H9 (cell line): ENCODE measurements around the gene STAB2. TPM values are rescaled to one million over a fixed set of nuclear protein-coding genes. Genes with fewer than 3 reads are reported as not detected.

Experiments
- DNase-seq: peaks from one replicate; pipeline ENCODE4 v3.0.0-alpha.2; 2017
- H2AFZ ChIP-seq: one replicate; pipeline ENCODE4 v1.6.1; 2013; ENCODE audit warnings: mild to moderate bottlenecking, low read length, control low read depth, moderate library complexity
- H2AK5ac ChIP-seq: 2 replicates; pipeline ENCODE4 v1.6.1; 2013; ENCODE audit warnings: low read length, control low read depth, mixed read lengths; ENCODE audit not compliant: insufficient read length
- H2BK120ac ChIP-seq: one replicate; pipeline ENCODE4 v1.6.1; 2013; ENCODE audit warnings: low read depth, mild to moderate bottlenecking, low read length, control low read depth, inconsistent platforms; ENCODE audit not compliant: poor library complexity, severe bottlenecking
- H2BK12ac ChIP-seq: 2 replicates; pipeline ENCODE4 v1.6.1; 2013; ENCODE audit warnings: low read length, control low read depth, mixed read lengths, low read depth; ENCODE audit not compliant: insufficient read length
- H2BK15ac ChIP-seq: 2 replicates; pipeline ENCODE4 v1.6.1; 2013; ENCODE audit warnings: low read depth, low read length, control low read depth
- H2BK20ac ChIP-seq: one replicate; pipeline ENCODE4 v1.6.1; 2013; ENCODE audit warnings: low read depth, mild to moderate bottlenecking, low read length, control low read depth, inconsistent platforms; ENCODE audit not compliant: poor library complexity, severe bottlenecking
- H2BK5ac ChIP-seq: 2 replicates; pipeline ENCODE4 v1.6.1; 2013; ENCODE audit warnings: low read length, control low read depth, mixed read lengths; ENCODE audit not compliant: insufficient read length
- H3K14ac ChIP-seq: 2 replicates; pipeline ENCODE4 v1.6.1; 2013; ENCODE audit warnings: low read length, control low read depth; ENCODE audit not compliant: insufficient read depth
- H3K18ac ChIP-seq: 2 replicates; pipeline ENCODE4 v1.6.1; 2013; ENCODE audit warnings: low read depth, mild to moderate bottlenecking, mixed read lengths, low read length, control low read depth; ENCODE audit not compliant: insufficient read length
- H3K23ac ChIP-seq: 2 replicates; pipeline ENCODE4 v1.6.1; 2013; ENCODE audit warnings: low read length, control low read depth, mixed read lengths, low read depth; ENCODE audit not compliant: insufficient read length
- H3K23me2 ChIP-seq: 2 replicates; pipeline ENCODE4 v1.6.1; 2013; ENCODE audit warnings: low read depth, mild to moderate bottlenecking, mixed read lengths, low read length, control low read depth; ENCODE audit not compliant: insufficient read length, poor library complexity, severe bottlenecking
- H3K27ac ChIP-seq: 2 replicates; pipeline ENCODE4 v1.5.1; 2013; ENCODE audit warnings: low read length, control low read depth, mixed read lengths, low read depth; ENCODE audit not compliant: insufficient read length
- H3K27me3 ChIP-seq: 2 replicates; pipeline ENCODE4 v1.6.1; 2013; ENCODE audit warnings: low read length, control low read depth, inconsistent platforms; ENCODE audit not compliant: insufficient read depth
- H3K4ac ChIP-seq: 2 replicates; pipeline ENCODE4 v1.6.1; 2013; ENCODE audit warnings: low read depth, mild to moderate bottlenecking, control low read depth, inconsistent platforms, low read length, moderate library complexity
- H3K4me1 ChIP-seq: 2 replicates; pipeline ENCODE4 v1.6.1; 2013; ENCODE audit warnings: low read length, control low read depth, inconsistent platforms; ENCODE audit not compliant: insufficient read depth
- H3K4me2 ChIP-seq: 2 replicates; pipeline ENCODE4 v1.6.1; 2013; ENCODE audit warnings: low read length, control low read depth, mixed read lengths; ENCODE audit not compliant: insufficient read length, insufficient read depth
- H3K56ac ChIP-seq: 2 replicates; pipeline ENCODE4 v1.6.1; 2013; ENCODE audit warnings: low read depth, mild to moderate bottlenecking, mixed read lengths, low read length, control low read depth; ENCODE audit not compliant: insufficient read length
- H3K79me1 ChIP-seq: 2 replicates; pipeline ENCODE4 v1.6.1; 2013; ENCODE audit warnings: low read depth, mild to moderate bottlenecking, moderate library complexity, low read length, control low read depth, inconsistent platforms; ENCODE audit not compliant: insufficient read depth, poor library complexity, severe bottlenecking
- H3K79me2 ChIP-seq: 2 replicates; pipeline ENCODE4 v1.6.1; 2013; ENCODE audit warnings: low read length, control low read depth, inconsistent platforms; ENCODE audit not compliant: insufficient read depth
- H3K9ac ChIP-seq: 2 replicates; pipeline ENCODE4 v1.6.1; 2013; ENCODE audit warnings: low read length, control low read depth, mixed read lengths; ENCODE audit not compliant: insufficient read length; ENCODE audit errors: extremely low read depth
- H3K9me3 ChIP-seq: one replicate; pipeline ENCODE4 v1.6.1; 2013; ENCODE audit warnings: low read depth, low read length, inconsistent platforms; ENCODE audit not compliant: control insufficient read depth
- H3T11ph ChIP-seq: one replicate; pipeline ENCODE4 v1.6.1; 2013; ENCODE audit warnings: mild to moderate bottlenecking, low read length, control low read depth, inconsistent platforms
- H4K20me1 ChIP-seq: one replicate; pipeline ENCODE4 v1.6.1; 2013; ENCODE audit not compliant: control insufficient read depth, insufficient read length, insufficient read depth
- H4K5ac ChIP-seq: 2 replicates; pipeline ENCODE4 v1.6.1; 2013; ENCODE audit warnings: low read depth, mild to moderate bottlenecking, mixed read lengths, low read length, control low read depth; ENCODE audit not compliant: insufficient read length
- H4K8ac ChIP-seq: replicated peaks from 2 replicates; pipeline ENCODE4 v1.6.1; 2013; ENCODE audit warnings: low read length, control low read depth, mixed read lengths, low read depth; ENCODE audit not compliant: insufficient read length
- H4K91ac ChIP-seq: 2 replicates; pipeline ENCODE4 v1.6.1; 2013; ENCODE audit warnings: low read depth, mild to moderate bottlenecking, moderate library complexity, mixed read lengths, low read length, control low read depth; ENCODE audit not compliant: insufficient read length
- H3K27ac Mint-ChIP-seq, 3 experiments: 2 replicates in 2 of 3; 3 replicates in 1 of 3; pipeline ENCODE4 v1.8.0; 2020 to 2021; ENCODE audit warnings: mixed read lengths in 3 of 3, mild to moderate bottlenecking in 1 of 3, moderate library complexity in 1 of 3
- H3K27me3 Mint-ChIP-seq: 2 replicates; pipeline ENCODE4 v1.8.0; 2021; ENCODE audit warnings: low read depth, mild to moderate bottlenecking, moderate library complexity, mixed read lengths
- H3K36me3 Mint-ChIP-seq, 3 experiments: 2 replicates in 2 of 3; 3 replicates in 1 of 3; pipeline ENCODE4 v1.8.0; 2020 to 2021; ENCODE audit warnings: low read depth in 3 of 3, mixed read lengths in 3 of 3; ENCODE audit not compliant: insufficient read depth in 1 of 3
- H3K4me1 Mint-ChIP-seq, 2 experiments: 2 replicates each; pipeline ENCODE4 v1.8.0; 2020; ENCODE audit warnings: mixed read lengths in 2 of 2
- H3K4me3 Mint-ChIP-seq, 2 experiments: 2 replicates in 1 of 2; 3 replicates in 1 of 2; pipeline ENCODE4 v1.8.0; 2020 to 2021; ENCODE audit warnings: mild to moderate bottlenecking in 2 of 2, mixed read lengths in 2 of 2, moderate library complexity in 1 of 2
- H3K9me3 Mint-ChIP-seq, 2 experiments: 2 replicates in 1 of 2; 3 replicates in 1 of 2; pipeline ENCODE4 v1.8.0; 2020; ENCODE audit warnings: mild to moderate bottlenecking in 2 of 2, mixed read lengths in 2 of 2, moderate library complexity in 1 of 2
- WGBS: extraction: QIAGEN DNeasy Blood & Tissue Kit; methylation state at CpG from one replicate; pipeline ENCODE4 v1.1.7; 2013; ENCODE audit warnings: missing lambda C conversion rate, low lambda C conversion rate, mixed read lengths; ENCODE audit not compliant: insufficient read length; ENCODE audit errors: extremely low coverage; 5-methylcytosine and 5-hydroxymethylcytosine counted together
- total RNA-seq: library from RNA; stranded (reverse); gene quantifications from 2 replicates; pipeline ENCODE4 v1.2.1, GENCODE V29; 2021
- TF ChIP-seq, protein P1 (sequence below): fragments of 200-600 bp; sonication (generic); conservative IDR thresholded peaks from 3 replicates; pipeline ENCODE4 v1.8.0; 2021; ENCODE audit warnings: antibody characterized with exemption, mild to moderate bottlenecking

The STAB2 gene
- total RNA-seq, 1 experiment from 2014 or later: 0.02 TPM

DNA sequence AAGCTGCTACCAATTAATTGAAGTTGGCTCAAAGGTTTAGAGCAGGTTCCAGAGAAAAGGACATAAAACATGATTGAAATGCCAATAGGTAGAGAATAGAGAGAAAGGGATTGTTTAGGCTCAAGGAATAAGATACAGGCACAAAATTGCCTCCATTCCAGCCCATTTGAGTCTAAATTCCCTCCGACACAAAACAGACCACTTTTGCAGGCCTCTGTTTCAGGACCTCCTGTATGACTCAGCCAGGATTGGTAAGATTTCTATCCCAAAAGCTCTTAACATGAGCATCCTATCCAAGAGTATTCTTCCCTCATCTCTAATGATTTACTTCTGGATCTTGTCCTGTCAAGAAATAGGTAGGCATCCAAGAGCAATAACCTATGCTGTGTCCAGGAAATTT lies 123.5 kb downstream of the STAB2 start:
- Mint-ChIP-seq H3K4me3 (no peak overlapping the region), H3K36me3 (no peaks in the 10 kb centered on the region), H3K27ac (no peak overlapping the region), H3K27me3 (peaks cover 4% of the 10 kb centered on the region), H3K9me3 (no peaks in the 10 kb centered on the region), H3K4me1 (no peaks in the 10 kb centered on the region; a peak in 1 of 4 replicates)
- H4K20me1 ChIP-seq: no peaks in the 10 kb centered on the region
- no peak overlapping the region for H2AFZ ChIP-seq
- H2BK12ac ChIP-seq: no peak overlapping the region
- H3K4me1 ChIP-seq: no peaks in the 10 kb centered on the region
- no peak overlapping the region for H3K4ac ChIP-seq
- H3K27ac ChIP-seq: no peak overlapping the region
- WGBS: no CpG with 5 or more reads among the region's 1 CpG
- H3K9me3 ChIP-seq: no peaks in the 10 kb centered on the region
- no peaks in the 10 kb centered on the region for H3K79me2 ChIP-seq
- H3K23me2 ChIP-seq: no peaks in the 10 kb centered on the region
- no peak overlapping the region for H2BK5ac ChIP-seq
- H4K8ac ChIP-seq: no peak overlapping the region
- no peak overlapping the region for H2AK5ac ChIP-seq
- no peak overlapping the region for H4K5ac ChIP-seq
- DNase-seq: no peak
- no peaks in the 10 kb centered on the region for H3K79me1 ChIP-seq
- no peak overlapping the region for H2BK20ac ChIP-seq
- no peak overlapping the region for H3K14ac ChIP-seq
- H4K91ac ChIP-seq: no peak overlapping the region
- no peak overlapping the region for H3K56ac ChIP-seq
- no peak overlapping the region for H2BK120ac ChIP-seq
- no peak overlapping the region for H3T11ph ChIP-seq
- H3K4me2 ChIP-seq: no peak overlapping the region
- TF ChIP-seq, protein P1, sequence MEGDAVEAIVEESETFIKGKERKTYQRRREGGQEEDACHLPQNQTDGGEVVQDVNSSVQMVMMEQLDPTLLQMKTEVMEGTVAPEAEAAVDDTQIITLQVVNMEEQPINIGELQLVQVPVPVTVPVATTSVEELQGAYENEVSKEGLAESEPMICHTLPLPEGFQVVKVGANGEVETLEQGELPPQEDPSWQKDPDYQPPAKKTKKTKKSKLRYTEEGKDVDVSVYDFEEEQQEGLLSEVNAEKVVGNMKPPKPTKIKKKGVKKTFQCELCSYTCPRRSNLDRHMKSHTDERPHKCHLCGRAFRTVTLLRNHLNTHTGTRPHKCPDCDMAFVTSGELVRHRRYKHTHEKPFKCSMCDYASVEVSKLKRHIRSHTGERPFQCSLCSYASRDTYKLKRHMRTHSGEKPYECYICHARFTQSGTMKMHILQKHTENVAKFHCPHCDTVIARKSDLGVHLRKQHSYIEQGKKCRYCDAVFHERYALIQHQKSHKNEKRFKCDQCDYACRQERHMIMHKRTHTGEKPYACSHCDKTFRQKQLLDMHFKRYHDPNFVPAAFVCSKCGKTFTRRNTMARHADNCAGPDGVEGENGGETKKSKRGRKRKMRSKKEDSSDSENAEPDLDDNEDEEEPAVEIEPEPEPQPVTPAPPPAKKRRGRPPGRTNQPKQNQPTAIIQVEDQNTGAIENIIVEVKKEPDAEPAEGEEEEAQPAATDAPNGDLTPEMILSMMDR: no peak
- no peak overlapping the region for H3K23ac ChIP-seq
- H3K9ac ChIP-seq: no peak overlapping the region
- H3K18ac ChIP-seq: no peak overlapping the region
- H3K27me3 ChIP-seq: no peaks in the 10 kb centered on the region
- no peak overlapping the region for H2BK15ac ChIP-seq
